ENCODE results near the gene RPS6KB2.
A peak's percentile ranks its signal among the peaks of the same experiment; 100 is the strongest.
"Not testable (repeated sequence)": the region's sequence is repeated elsewhere in the genome, so short reads cannot be mapped to it uniquely, and the experiment has no call there.

The RPS6KB2 gene

DNA sequence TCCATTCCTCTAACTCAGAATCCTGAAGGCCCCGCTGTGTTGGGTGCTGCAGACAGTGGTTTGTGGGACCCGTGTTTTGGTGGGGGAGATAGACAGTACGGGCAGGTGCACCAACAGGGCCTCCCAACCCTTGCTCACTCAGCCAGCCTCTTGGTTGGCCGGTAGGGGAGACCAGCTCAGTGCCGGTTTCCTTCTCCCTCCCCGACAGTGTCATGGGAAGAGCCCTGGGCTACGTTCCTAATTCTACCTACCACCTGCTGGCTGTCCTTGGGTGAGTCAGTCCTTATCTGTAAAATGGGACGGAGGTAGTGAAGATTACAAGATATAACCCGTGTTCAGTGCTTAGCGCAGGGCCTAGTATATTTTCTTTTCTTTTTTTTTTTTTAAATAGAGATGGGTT is 34.9 kb downstream of the RPS6KB2 start:
- ChIA-PET CTCF (no interaction called here), POLR2A (interaction anchor here (0.6 to 1.5 kb wide), 3 partner anchors 13 to 62 kb away, joined by 3 to 4 read pairs (median 3); no protein-coding TSS in a partner anchor)
- no peak for DNase-seq (ENCODE audit: extremely low spot score)
- TF ChIP-seq CTBP1 (IDR thresholded peaks at IDR 0.05; ENCODE audit: borderline replicate concordance) (no peak), ARNT (IDR thresholded peaks at IDR 0.05) (no peak), BHLHE40 (IDR thresholded peaks at IDR 0.05; ENCODE audit: borderline replicate concordance) (no peak), FOXA1 (IDR thresholded peaks at IDR 0.05) (no peak), L3MBTL2 (conservative IDR thresholded peaks at IDR 0.05) (no peak), FOXM1 (IDR thresholded peaks at IDR 0.05; ENCODE audit: borderline replicate concordance) (no peak), ELF4 (IDR thresholded peaks at IDR 0.05) (no peak), ZNF384 (IDR thresholded peaks at IDR 0.05) (no peak), NFRKB (IDR thresholded peaks at IDR 0.05) (no peak), TARDBP (IDR thresholded peaks at IDR 0.05) (no peak), SUZ12 (IDR thresholded peaks at IDR 0.05) (no peak), FOXK2 (IDR thresholded peaks at IDR 0.05) (no peak), SP1 (IDR thresholded peaks at IDR 0.05) (no peak), LEF1 (IDR thresholded peaks at IDR 0.05; ENCODE audit: borderline replicate concordance) (no peak), HDGF (IDR thresholded peaks at IDR 0.05; ENCODE audit: borderline replicate concordance) (no peak)
- TF ChIP-seq, protein P1, sequence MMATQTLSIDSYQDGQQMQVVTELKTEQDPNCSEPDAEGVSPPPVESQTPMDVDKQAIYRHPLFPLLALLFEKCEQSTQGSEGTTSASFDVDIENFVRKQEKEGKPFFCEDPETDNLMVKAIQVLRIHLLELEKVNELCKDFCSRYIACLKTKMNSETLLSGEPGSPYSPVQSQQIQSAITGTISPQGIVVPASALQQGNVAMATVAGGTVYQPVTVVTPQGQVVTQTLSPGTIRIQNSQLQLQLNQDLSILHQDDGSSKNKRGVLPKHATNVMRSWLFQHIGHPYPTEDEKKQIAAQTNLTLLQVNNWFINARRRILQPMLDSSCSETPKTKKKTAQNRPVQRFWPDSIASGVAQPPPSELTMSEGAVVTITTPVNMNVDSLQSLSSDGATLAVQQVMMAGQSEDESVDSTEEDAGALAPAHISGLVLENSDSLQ (IDR thresholded peaks at IDR 0.05) = no peak

DNA sequence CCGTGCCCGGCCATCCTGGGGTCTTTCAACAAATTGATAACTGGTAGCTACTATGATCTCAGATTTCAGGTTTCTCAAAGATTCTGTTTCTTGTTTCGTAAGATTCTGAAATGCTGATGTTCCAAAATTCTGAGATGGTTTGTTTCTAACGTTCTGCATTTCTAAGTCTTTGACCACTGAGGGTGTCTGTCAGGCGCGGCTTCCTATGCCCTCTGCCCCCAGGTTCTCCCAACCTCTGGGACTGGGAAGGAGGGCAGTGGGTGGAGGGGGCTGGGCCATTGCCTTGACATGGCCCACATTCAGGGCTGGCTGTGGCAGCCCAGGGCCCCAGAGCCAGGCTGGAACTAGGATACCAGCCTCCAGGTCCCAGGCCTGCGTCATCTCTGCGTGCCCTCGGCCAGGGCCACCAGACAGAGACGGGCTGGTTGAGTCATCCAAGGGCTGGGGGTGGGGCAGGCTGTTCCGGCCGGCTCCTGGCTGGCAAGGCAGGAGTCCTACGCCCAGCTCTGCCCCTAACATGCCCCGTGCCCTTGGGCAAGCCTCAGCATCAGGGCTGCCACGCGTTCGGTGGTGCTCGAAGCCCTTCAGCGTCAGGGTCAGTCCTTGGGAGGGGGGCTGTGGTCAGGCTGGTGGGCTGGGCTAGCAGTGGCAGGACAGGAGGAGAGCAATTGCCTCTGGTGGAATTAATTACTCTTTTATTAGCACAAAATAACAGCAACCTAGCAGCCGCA is 35.6 kb downstream of the RPS6KB2 start:
- no peak for TF ChIP-seq CTBP1 (IDR thresholded peaks at IDR 0.05; ENCODE audit: borderline replicate concordance)
- no peak for TF ChIP-seq ARNT (IDR thresholded peaks at IDR 0.05)
- no peak for TF ChIP-seq NFRKB (IDR thresholded peaks at IDR 0.05)
- no peak for TF ChIP-seq HDGF (IDR thresholded peaks at IDR 0.05; ENCODE audit: borderline replicate concordance)
- no peak for DNase-seq (ENCODE audit: extremely low spot score)
- POLR2A ChIA-PET = interaction anchor here (1.5 kb wide), 1 partner anchor 13 kb away, joined by 4 read pairs; no protein-coding TSS in a partner anchor
- CTCF ChIA-PET = no interaction called here

DNA sequence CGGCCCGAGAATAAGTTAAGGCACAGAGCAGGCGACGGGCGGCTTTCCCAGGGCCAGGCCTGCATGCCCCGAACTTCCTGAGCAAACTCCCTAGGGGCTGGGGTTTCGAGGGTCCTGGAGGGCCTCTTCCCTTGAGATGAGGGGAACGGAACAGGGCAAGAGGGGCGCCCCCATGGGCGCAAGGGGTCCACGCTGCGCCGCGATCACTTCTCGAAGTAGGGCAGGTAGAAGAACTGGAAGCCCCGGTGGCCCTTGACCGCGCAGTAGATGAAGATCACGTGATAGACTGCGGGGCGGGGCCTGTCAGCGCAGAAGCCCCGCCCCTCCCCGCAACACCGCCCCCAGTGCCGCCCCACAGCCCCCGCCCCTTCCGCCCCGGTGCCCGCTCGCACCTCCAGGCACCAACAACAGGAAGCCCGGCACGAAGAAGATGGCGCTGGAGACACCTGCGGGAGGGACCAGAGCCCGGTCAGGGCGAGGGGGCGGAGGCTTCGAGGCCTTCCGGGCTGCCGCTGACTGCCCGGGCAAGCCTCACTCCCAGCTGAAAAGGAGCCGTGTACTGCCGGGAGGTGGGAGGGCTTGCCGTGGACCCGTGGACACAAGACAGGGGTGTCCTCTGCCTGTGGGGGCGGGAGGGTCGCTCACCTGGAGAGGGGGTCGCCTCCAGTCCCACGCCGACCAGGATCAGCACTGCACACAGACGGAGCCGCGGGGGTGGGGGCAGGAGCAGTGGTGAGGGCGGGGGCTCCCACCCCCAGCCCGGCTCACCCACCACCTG is 36.3 kb downstream of the RPS6KB2 start:
- CTCF ChIA-PET = no interaction called here
- DNase-seq (ENCODE audit: extremely low spot score) = peak; percentile 93
- POLR2A ChIA-PET = interaction anchor here (0.7 to 2.3 kb wide), 9 partner anchors 12 to 73 kb away, joined by 3 to 13 read pairs (median 4); partner anchors contain the start of genes AIP, GPR152, PPP1CA and RAD9A
- TF ChIP-seq TARDBP (IDR thresholded peaks at IDR 0.05) = no peak
- peak; percentile 75 for TF ChIP-seq L3MBTL2 (conservative IDR thresholded peaks at IDR 0.05)

DNA sequence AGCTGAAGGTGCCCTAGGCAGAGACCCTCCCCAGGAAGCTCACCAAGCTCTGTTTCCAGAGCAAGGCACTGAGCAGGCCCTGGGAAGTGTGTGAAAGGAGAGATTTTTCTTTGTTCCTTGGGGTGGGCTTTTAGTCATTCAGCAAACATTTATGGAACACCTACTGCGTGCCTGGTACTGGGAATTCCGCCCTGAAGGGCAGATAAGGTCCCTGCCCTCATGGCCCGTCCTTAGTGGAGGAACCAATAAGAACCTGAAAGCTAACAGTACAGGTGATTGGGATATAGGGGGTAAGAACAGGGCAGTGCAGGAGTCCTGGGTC is 36.9 kb downstream of the RPS6KB2 start:
- ChIA-PET POLR2A (interaction anchor here (0.7 to 2.3 kb wide), 8 partner anchors 13 to 73 kb away, joined by 3 to 13 read pairs (median 4); partner anchors contain the start of genes AIP, GPR152, PPP1CA and RAD9A), CTCF (no interaction called here)
- DNase-seq (ENCODE audit: extremely low spot score) = no peak
- TF ChIP-seq ZNF384 (IDR thresholded peaks at IDR 0.05) (no peak), CTBP1 (IDR thresholded peaks at IDR 0.05; ENCODE audit: borderline replicate concordance) (no peak), TARDBP (IDR thresholded peaks at IDR 0.05) (no peak), HDGF (IDR thresholded peaks at IDR 0.05; ENCODE audit: borderline replicate concordance) (no peak), FOXM1 (IDR thresholded peaks at IDR 0.05; ENCODE audit: borderline replicate concordance) (no peak), L3MBTL2 (conservative IDR thresholded peaks at IDR 0.05) (no peak), LEF1 (IDR thresholded peaks at IDR 0.05; ENCODE audit: borderline replicate concordance) (no peak), FOXA1 (IDR thresholded peaks at IDR 0.05) (no peak), FOXK2 (IDR thresholded peaks at IDR 0.05) (no peak), ELF4 (IDR thresholded peaks at IDR 0.05) (no peak)

DNA sequence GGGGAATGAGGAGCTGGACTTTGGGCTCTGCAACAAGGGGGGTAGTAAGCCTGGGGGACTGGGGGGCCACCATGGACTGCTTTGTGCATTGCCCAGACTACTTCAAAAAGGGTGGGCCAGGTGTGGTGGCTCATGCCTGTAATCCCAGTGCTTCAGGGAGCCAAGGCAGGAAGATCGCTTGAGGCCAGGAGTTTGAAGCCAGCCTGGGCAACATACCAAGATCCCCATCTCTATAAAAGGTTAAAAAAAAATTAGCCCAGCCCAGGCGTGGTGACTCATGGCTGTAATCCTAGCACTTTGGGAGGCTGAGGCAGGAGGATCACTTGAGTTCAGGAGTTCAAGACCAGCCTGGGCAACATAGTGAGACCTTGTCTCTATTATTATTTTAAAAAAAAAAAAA is 37.2 kb downstream of the RPS6KB2 start:
- CTCF ChIA-PET; DNase-seq (ENCODE audit: extremely low spot score): not testable (repeated sequence)
- POLR2A ChIA-PET = interaction anchor here (0.9 to 2.3 kb wide), 7 partner anchors 13 to 64 kb away, joined by 3 to 13 read pairs (median 6); partner anchors contain the start of genes AIP, GPR152, PPP1CA and RPS6KB2

DNA sequence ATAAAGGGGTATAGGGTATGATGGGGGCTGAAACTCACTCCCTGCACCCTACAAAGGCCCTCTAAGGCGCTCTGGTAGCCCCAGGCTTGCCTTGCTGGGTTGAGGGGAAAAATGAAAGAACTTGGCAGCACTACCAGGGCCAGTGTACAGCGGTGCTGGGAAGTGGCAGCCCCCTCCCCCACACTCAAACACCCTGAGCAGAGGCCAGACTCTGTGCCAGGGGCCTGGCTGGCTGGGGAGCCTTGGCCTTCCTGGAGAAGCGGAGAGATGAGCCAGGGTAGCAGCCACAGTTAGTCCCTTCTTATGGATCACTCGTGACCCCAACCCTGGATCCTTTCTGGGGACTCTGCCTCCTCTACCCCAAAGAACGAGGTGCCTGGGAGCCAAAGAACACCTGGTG is 38.1 kb downstream of the RPS6KB2 start:
- ChIA-PET CTCF (no interaction called here), POLR2A (interaction anchor here (2.1 to 3.2 kb wide), 3 partner anchors 37 to 65 kb away, joined by 7 to 14 read pairs (median 13); partner anchors contain the start of genes PPP1CA and RPS6KB2)
- no peak for TF ChIP-seq SUZ12 (IDR thresholded peaks at IDR 0.05)
- no peak for TF ChIP-seq SP1 (IDR thresholded peaks at IDR 0.05)
- TF ChIP-seq, protein P1 (IDR thresholded peaks at IDR 0.05) = no peak
- TF ChIP-seq CTBP1 (IDR thresholded peaks at IDR 0.05; ENCODE audit: borderline replicate concordance) = no peak
- no peak for TF ChIP-seq ELF4 (IDR thresholded peaks at IDR 0.05)
- no peak for TF ChIP-seq TARDBP (IDR thresholded peaks at IDR 0.05)
- TF ChIP-seq FOXK2 (IDR thresholded peaks at IDR 0.05) = no peak
- no peak for TF ChIP-seq ZNF384 (IDR thresholded peaks at IDR 0.05)
- no peak for TF ChIP-seq ARNT (IDR thresholded peaks at IDR 0.05)
- TF ChIP-seq FOXA1 (IDR thresholded peaks at IDR 0.05) = no peak
- no peak for TF ChIP-seq L3MBTL2 (conservative IDR thresholded peaks at IDR 0.05)
- DNase-seq (ENCODE audit: extremely low spot score) = no peak
